Left hindlimb (tissue), 1 donor: Measurements from ENCODE around the gene MCTP1.
"Not testable (repeated sequence)": the region's sequence is repeated elsewhere in the genome, so short reads cannot be mapped to it uniquely, and the experiment has no call there.

ENCODE experiments used
- DNase-seq: peaks from one replicate; pipeline ENCODE4 v3.0.0-alpha.2; 2018

Gene MCTP1

GRCh38 chr5:94855543-94855942 is 429.4 kb downstream of the MCTP1 start:
- DNase-seq, result no peak

GRCh38 chr5:94853120-94853519 is 431.8 kb downstream of the MCTP1 start:
- no peak for DNase-seq

- no peak for DNase-seq
These were observed 433.9 kb downstream of the MCTP1 start for GRCh38 chr5:94850960-94851359.

GRCh38 chr5:94849821-94850736 is 434.8 kb downstream of the MCTP1 start:
- DNase-seq, result no peak

GRCh38 chr5:94849324-94849723 is 435.6 kb downstream of the MCTP1 start:
- DNase-seq, result no peak

- DNase-seq, result no peak
These were observed 437.2 kb downstream of the MCTP1 start for GRCh38 chr5:94847726-94848125.

- no peak for DNase-seq
These were observed 437.9 kb downstream of the MCTP1 start for GRCh38 chr5:94847019-94847418.

- DNase-seq, result not testable (repeated sequence)
These were observed 439.2 kb downstream of the MCTP1 start for GRCh38 chr5:94845696-94846095.

GRCh38 chr5:94841598-94842322 is 443.1 kb downstream of the MCTP1 start:
- DNase-seq, result no peak

- no peak for DNase-seq
These were observed 451.0 kb downstream of the MCTP1 start for GRCh38 chr5:94833851-94834250.

GRCh38 chr5:94832685-94833084 is 452.2 kb downstream of the MCTP1 start:
- DNase-seq, result no peak

- no peak for DNase-seq
These were observed 454.4 kb downstream of the MCTP1 start for GRCh38 chr5:94830520-94830919.

- not testable (repeated sequence) for DNase-seq
These were observed 456.7 kb downstream of the MCTP1 start for GRCh38 chr5:94828222-94828621.

- DNase-seq, result no peak
These were observed 464.4 kb downstream of the MCTP1 start for GRCh38 chr5:94820488-94820887.

GRCh38 chr5:94818904-94819303 is 466.0 kb downstream of the MCTP1 start:
- DNase-seq, result no peak

GRCh38 chr5:94815313-94816039 is 469.4 kb downstream of the MCTP1 start:
- DNase-seq, result no peak

GRCh38 chr5:94812232-94812631 is 472.7 kb downstream of the MCTP1 start:
- DNase-seq, result no peak

- DNase-seq, result no peak
These were observed 473.6 kb downstream of the MCTP1 start for GRCh38 chr5:94811331-94811730.

- no peak for DNase-seq
These were observed 474.0 kb downstream of the MCTP1 start for GRCh38 chr5:94810877-94811276.

GRCh38 chr5:94810281-94810680 is 474.6 kb downstream of the MCTP1 start:
- DNase-seq, result no peak

- no peak for DNase-seq
These were observed 476.4 kb downstream of the MCTP1 start for GRCh38 chr5:94808497-94808896.

- no peak for DNase-seq
These were observed 476.9 kb downstream of the MCTP1 start for GRCh38 chr5:94807985-94808384.

- no peak for DNase-seq
These were observed 482.4 kb downstream of the MCTP1 start for GRCh38 chr5:94802450-94802849.
